Peyer's patch (tissue), 4 donors: ENCODE data around the gene ANKRD55.

Experiments used
- CTCF ChIP-seq, 6 experiments: fragments of 450-650 bp in 4 of 6; fragments of 200-600 bp in 2 of 6; sonication (generic) in 1 of 6; IDR thresholded peaks; one replicate each; pipeline ENCODE4 v1.5.1; 2017 to 2019; ENCODE audit warnings: antibody characterized with exemption in 6 of 6, mild to moderate bottlenecking in 3 of 6, moderate library complexity in 1 of 6
- POLR2A ChIP-seq, 2 donors: fragments of 450-650 bp; IDR thresholded peaks; one replicate each; pipeline ENCODE4 v1.5.1; 2017; ENCODE audit warnings: antibody characterized with exemption in 2 of 2, mild to moderate bottlenecking in 2 of 2, moderate library complexity in 2 of 2

GRCh38 chr5:56195016-56195415, 38.1 kb downstream of the ANKRD55 start:
- TF ChIP-seq CTCF (IDR thresholded peaks at IDR 0.05) (no peak), POLR2A (IDR thresholded peaks at IDR 0.05) (no peak)
